K562 (cell line): Measurements from ENCODE around the gene METTL22. TPM values are rescaled to one million over a fixed set of nuclear protein-coding genes. Genes with fewer than 3 reads are reported as not detected.

Source experiments
- ATAC-seq: fragments of 200-7000 bp; cut with Tn5 transposase; 3 replicates; pipeline ENCODE4 v1.9.1; 2020; ENCODE audit warnings: moderate library complexity
- BruUV-seq: library from RNA; stranded (reverse); fragments of 400-500 nt; replicated peaks from 2 replicates; lab custom pipeline; 2021; lab: Mats Ljungman, UMichigan
- CTCF ChIA-PET: fragments of 300-600 bp; formaldehyde crosslinking; extraction: SDS; loops from one replicate; lab custom pipeline; 2021; ENCODE audit warnings: low intra/inter-chr PET ratio; lab: Yijun Ruan, JAX
- POLR2A ChIA-PET: fragments of 300-600, 350-650 bp; sonication (Branson Sonifier 250); formaldehyde crosslinking; extraction: SDS; loops from one replicate; lab custom pipeline; 2021; ENCODE audit warnings: antibody characterized with exemption, inconsistent platforms; lab: Yijun Ruan, JAX
- DNase-seq, 4 experiments: peaks; one replicate each; pipeline versions ENCODE4 v3.0.0 to v3.0.0-alpha.2; 2011 to 2018; ENCODE audit warnings: low spot score in 3 of 4, mixed read lengths in 3 of 4; ENCODE audit errors: extremely low read depth in 1 of 4
- FAIRE-seq: peaks from 2 replicates; lab custom pipeline; 2011; peaks lifted over from hg19 to GRCh38; lab: Jason Lieb, UNC
- H2AFZ ChIP-seq: 2 replicates; pipeline ENCODE4 v1.6.0; 2011; ENCODE audit warnings: low read depth, low read length, control low read depth, inconsistent platforms
- H3K27ac ChIP-seq: fragments of 200-600 bp; 3 replicates; pipeline ENCODE4 v1.8.0; 2011; ENCODE audit warnings: low read depth, mild to moderate bottlenecking, control low read depth, inconsistent platforms, low read length, moderate library complexity, mixed read lengths; ENCODE audit errors: extremely low read depth
- H3K27me3 ChIP-seq, 2 experiments: fragments of 300-600 bp in 1 of 2; 2 replicates in 1 of 2; 3 replicates in 1 of 2; pipeline versions ENCODE4 v1.6.0 to v1.8.0; 2011; ENCODE audit warnings: inconsistent platforms in 2 of 2, low read length in 2 of 2, mild to moderate bottlenecking in 1 of 2, mixed read lengths in 1 of 2, moderate library complexity in 1 of 2; ENCODE audit not compliant: control insufficient read depth in 2 of 2, insufficient read depth in 2 of 2
- H3K36me3 ChIP-seq: fragments of 300-600 bp; 3 replicates; pipeline ENCODE4 v1.8.0; 2011; ENCODE audit warnings: mild to moderate bottlenecking, low read length, inconsistent platforms; ENCODE audit not compliant: control insufficient read depth, insufficient read depth
- H3K4me1 ChIP-seq, 2 experiments: fragments of 200-600 bp in 1 of 2; replicated peaks in 1 of 2; 2 replicates in 1 of 2; 3 replicates in 1 of 2; pipeline versions ENCODE4 v1.5.1 to v1.8.0; 2011; ENCODE audit warnings: inconsistent platforms in 2 of 2, low read length in 2 of 2, mild to moderate bottlenecking in 1 of 2, mixed read lengths in 1 of 2, moderate library complexity in 1 of 2; ENCODE audit not compliant: control insufficient read depth in 2 of 2, insufficient read depth in 2 of 2
- H3K4me2 ChIP-seq: 2 replicates; pipeline ENCODE4 v1.6.1; 2011; ENCODE audit warnings: low read length, control low read depth, inconsistent platforms, mixed read lengths; ENCODE audit not compliant: insufficient read depth
- H3K4me3 ChIP-seq: fragments of 200-600 bp; sonication (generic), shearing (Covaris generic); 2 replicates; pipeline ENCODE4 v1.5.1; 2016; ENCODE audit warnings: control low read depth, inconsistent platforms
- H3K79me2 ChIP-seq: fragments of 200-600 bp; 3 replicates; pipeline ENCODE4 v1.8.0; 2011; ENCODE audit warnings: low read length, inconsistent platforms; ENCODE audit not compliant: control insufficient read depth, insufficient read depth
- H3K9ac ChIP-seq, 2 experiments: 2 replicates each; pipeline versions ENCODE4 v1.6.0 to v1.6.1; 2011; ENCODE audit warnings: low read depth in 2 of 2, low read length in 2 of 2, control low read depth in 1 of 2, inconsistent platforms in 1 of 2, mild to moderate bottlenecking in 1 of 2, mixed read lengths in 1 of 2; ENCODE audit not compliant: insufficient read depth in 1 of 2
- H3K9me1 ChIP-seq: one replicate; pipeline ENCODE4 v1.6.0; 2011; ENCODE audit warnings: inconsistent platforms, mild to moderate bottlenecking, low read length, moderate library complexity; ENCODE audit not compliant: control insufficient read depth, insufficient read depth
- H3K9me3 ChIP-seq: replicated peaks from 2 replicates; pipeline ENCODE4 v1.5.1; 2011; ENCODE audit warnings: low read depth, low read length, inconsistent platforms; ENCODE audit not compliant: control insufficient read depth, insufficient read depth
- H4K20me1 ChIP-seq: replicated peaks from 2 replicates; pipeline ENCODE4 v1.6.1; 2011; ENCODE audit warnings: low read length, inconsistent platforms, mixed read lengths; ENCODE audit not compliant: control insufficient read depth, insufficient read depth
- KHSRP ChIP-seq: fragments of 450-650 bp; IDR thresholded peaks from 2 replicates; pipeline ENCODE4 v1.6.1; 2017
- TEAD2 ChIP-seq: fragments of 450-650 bp; IDR thresholded peaks from 2 replicates; pipeline ENCODE4 v1.6.1; 2016; ENCODE audit warnings: missing genetic modification characterization, control low read depth, missing compliant biosample characterization
- TEAD4 ChIP-seq, 2 experiments: sonication (generic) in 1 of 2; formaldehyde crosslinking in 1 of 2; IDR thresholded peaks; 2 replicates each; pipeline versions ENCODE4 v1.6.1 to v1.8.0; 2012 to 2022; ENCODE audit warnings: borderline replicate concordance in 1 of 2, inconsistent platforms in 1 of 2, low read length in 1 of 2, mild to moderate bottlenecking in 1 of 2, missing genetic modification reagents in 1 of 2
- ZNF197 ChIP-seq: fragments of 200-800 bp; sonication (Bioruptor generic); IDR thresholded peaks from 2 replicates; pipeline ENCODE4 v1.6.1; 2016; ENCODE audit warnings: low read depth, missing genetic modification characterization, missing compliant biosample characterization
- ZNF431 ChIP-seq: sonication (generic); formaldehyde crosslinking; IDR thresholded peaks from 2 replicates; pipeline ENCODE4 v1.8.0; 2022; ENCODE audit warnings: mild to moderate bottlenecking, missing genetic modification reagents
- WGBS: fragments of 100-300 bp; shearing (Covaris generic); methylation state at CpG from one replicate; pipeline ENCODE4 v1.1.6; 2016; ENCODE audit warnings: low coverage, mixed read lengths; ENCODE audit not compliant: insufficient coverage; ENCODE audit errors: missing lambda C conversion rate; 5-methylcytosine and 5-hydroxymethylcytosine counted together
- in situ Hi-C: fragments of 300-500 bp; cut with MboI; formaldehyde crosslinking; loops from 4 replicates; pipeline ENCODE4 v1.15.0; 2018; ENCODE audit warnings: inconsistent platforms, mixed read lengths
- intact Hi-C: fragments of 100-400 bp; cut with micrococcal nuclease; formaldehyde crosslinking; loops from 2 replicates; pipeline ENCODE4 v1.14.2; 2022
- polyA plus RNA-seq, 8 experiments: library from polyadenylated mRNA; depleted of rRNA in 4 of 8; stranded (reverse) in 5 of 8; unstranded in 3 of 8; fragments of >200 nt; fragmentation: Nextera tagmentation in 2 of 8; fragmentation: Illumina TruSeq in 1 of 8; extraction: Ambion mirVana in 2 of 8; extraction: Trizol in 1 of 8; gene quantifications; 2 replicates each; pipeline versions ENCODE4 v1.2.1 to v1.2.3, GENCODE V29; 2011 to 2014; ENCODE audit warnings: inconsistent platforms in 1 of 8, missing spikeins in 1 of 8
- total RNA-seq, 7 experiments: library from RNA; depleted of rRNA in 6 of 7; stranded (reverse); fragments of >200 nt in 6 of 7; fragmentation: Illumina TruSeq in 2 of 7; extraction: Trizol in 2 of 7; gene quantifications; 2 replicates each; pipeline versions ENCODE4 v1.2.1 to v1.2.3, GENCODE V29; 2011 to 2021; ENCODE audit warnings: low replicate concordance in 1 of 7
- TF ChIP-seq, protein P1 (sequence below): fragments of 450-650 bp; formaldehyde crosslinking; IDR thresholded peaks from 2 replicates; pipeline ENCODE4 v1.4.0; 2020; ENCODE audit warnings: mild to moderate bottlenecking, mixed read lengths
- TF ChIP-seq, protein P2 (sequence below): sonication (generic); formaldehyde crosslinking; IDR thresholded peaks from 2 replicates; pipeline ENCODE4 v1.5.0; 2020; ENCODE audit warnings: missing genetic modification reagents

METTL22 gene
- total and polyA plus RNA-seq, 9 of the 15 experiments (the other 6 are each of a cell fraction or from before 2014, with no cell fraction given): 6.9 to 33.2 (median 18.5) TPM

DNA sequence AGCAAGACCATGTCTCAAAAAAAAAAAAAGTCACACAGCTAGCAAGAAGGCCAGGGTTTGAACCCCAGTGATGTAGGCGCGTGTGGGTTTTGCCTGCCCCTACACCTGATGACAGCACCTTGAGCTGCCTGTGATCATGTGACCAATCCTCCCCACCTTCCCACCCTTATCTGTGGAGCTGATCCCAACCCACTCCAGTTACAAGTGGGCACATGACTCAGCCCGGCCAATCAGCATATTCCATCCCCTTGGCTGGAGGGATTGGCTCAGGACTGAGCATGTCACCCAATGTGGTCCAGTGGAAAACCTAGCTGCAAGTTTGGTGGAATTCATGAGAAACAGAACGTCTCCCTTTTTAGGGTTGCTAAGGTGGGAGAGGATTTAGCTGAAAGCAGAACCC, 37.8 kb upstream of the METTL22 start (continued):
- no peak for TF ChIP-seq TEAD2 (tag)
- no peak for TF ChIP-seq TEAD4 (IDR thresholded peaks at IDR 0.05; ENCODE audit: low read length)
- TF ChIP-seq TEAD4 (CRISPR knock-in tag; IDR thresholded peaks at IDR 0.05; ENCODE audit: borderline replicate concordance): no peak
- TF ChIP-seq KHSRP: no peak
- TF ChIP-seq, protein P1, sequence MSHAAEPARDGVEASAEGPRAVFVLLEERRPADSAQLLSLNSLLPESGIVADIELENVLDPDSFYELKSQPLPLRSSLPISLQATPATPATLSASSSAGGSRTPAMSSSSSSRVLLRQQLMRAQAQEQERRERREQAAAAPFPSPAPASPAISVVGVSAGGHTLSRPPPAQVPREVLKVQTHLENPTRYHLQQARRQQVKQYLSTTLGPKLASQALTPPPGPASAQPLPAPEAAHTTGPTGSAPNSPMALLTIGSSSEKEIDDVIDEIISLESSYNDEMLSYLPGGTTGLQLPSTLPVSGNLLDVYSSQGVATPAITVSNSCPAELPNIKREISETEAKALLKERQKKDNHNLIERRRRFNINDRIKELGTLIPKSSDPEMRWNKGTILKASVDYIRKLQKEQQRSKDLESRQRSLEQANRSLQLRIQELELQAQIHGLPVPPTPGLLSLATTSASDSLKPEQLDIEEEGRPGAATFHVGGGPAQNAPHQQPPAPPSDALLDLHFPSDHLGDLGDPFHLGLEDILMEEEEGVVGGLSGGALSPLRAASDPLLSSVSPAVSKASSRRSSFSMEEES (CRISPR knock-in tag): peak; percentile 71
- TF ChIP-seq, protein P2, sequence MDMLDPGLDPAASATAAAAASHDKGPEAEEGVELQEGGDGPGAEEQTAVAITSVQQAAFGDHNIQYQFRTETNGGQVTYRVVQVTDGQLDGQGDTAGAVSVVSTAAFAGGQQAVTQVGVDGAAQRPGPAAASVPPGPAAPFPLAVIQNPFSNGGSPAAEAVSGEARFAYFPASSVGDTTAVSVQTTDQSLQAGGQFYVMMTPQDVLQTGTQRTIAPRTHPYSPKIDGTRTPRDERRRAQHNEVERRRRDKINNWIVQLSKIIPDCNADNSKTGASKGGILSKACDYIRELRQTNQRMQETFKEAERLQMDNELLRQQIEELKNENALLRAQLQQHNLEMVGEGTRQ (CRISPR knock-in tag): peak; percentile 90

DNA sequence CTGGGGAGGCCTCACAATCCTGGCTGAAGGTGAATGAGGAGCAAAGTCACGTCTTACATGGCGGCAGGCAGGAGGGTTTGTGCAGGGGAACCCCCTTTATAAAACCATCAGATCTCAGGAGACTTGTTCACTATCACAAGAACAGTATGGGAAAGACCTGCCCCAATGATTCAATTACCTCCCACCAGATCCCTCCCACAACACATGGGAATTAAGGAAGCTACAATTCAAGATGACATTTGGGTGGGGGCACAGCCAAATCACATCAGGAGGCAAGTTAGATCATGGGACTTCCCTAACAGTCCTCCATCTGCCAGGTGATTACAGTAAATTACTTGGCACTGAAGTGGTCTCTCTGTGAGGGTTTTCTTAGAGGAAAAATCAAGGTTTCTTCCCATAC, 36.5 kb upstream of the METTL22 start:
- ChIA-PET POLR2A (no interaction called here), CTCF (no interaction called here)
- H4K20me1 ChIP-seq: no peaks in the 10 kb centered on the region
- FAIRE-seq (no peak), DNase-seq (no peak), ATAC-seq (no peak)
- no peak overlapping the region for H3K4me2 ChIP-seq
- H3K27me3 ChIP-seq: peaks cover 12 to 23% of the 10 kb centered on the region in 2 experiments; a peak in 4 of 5 replicates
- no peak for TF ChIP-seq ZNF197 (CRISPR knock-in tag)
- TF ChIP-seq ZNF431 (CRISPR knock-in tag): 0 out of 2 replicates have a peak, but pooled peaks have one; percentile 77
- no peak overlapping the region for H3K4me3 ChIP-seq
- H2AFZ ChIP-seq: no peak overlapping the region
- intact Hi-C loops (no loop called here), in situ Hi-C loops (no loop called here)
- no peak overlapping the region for H3K27ac ChIP-seq
- no TSS peak for BruUV-seq
- 0 out of 2 replicates have a peak, but pooled peaks cover 2% of the 10 kb centered on the region for H3K9me3 ChIP-seq
- no peaks in the 10 kb centered on the region for H3K36me3 ChIP-seq
- H3K9ac ChIP-seq: no peak overlapping the region
- H3K9me1 ChIP-seq: no peaks in the 10 kb centered on the region
- peaks cover 0 to 4% of the 10 kb centered on the region in 2 experiments; a peak in 2 of 5 replicates for H3K4me1 ChIP-seq
- no peaks in the 10 kb centered on the region for H3K79me2 ChIP-seq
- WGBS: 0% methylated on average over 2 of the region's 2 CpGs
